HepG2 (cell line): ENCODE measurements around the gene LGALS8. TPM values are rescaled to one million over a fixed set of nuclear protein-coding genes. Genes with fewer than 3 reads are reported as not detected.

ENCODE experiments used
- ATF1 ChIP-seq: IDR thresholded peaks from 2 replicates; pipeline ENCODE4 v1.6.1; 2016; ENCODE audit warnings: mild to moderate bottlenecking, control low read depth
- FOXP1 ChIP-seq, 2 experiments: fragments of 450-650 bp in 1 of 2; IDR thresholded peaks; 2 replicates each; pipeline ENCODE4 v1.6.1; 2017 to 2018; ENCODE audit warnings: antibody characterized with exemption in 1 of 2
- HDAC1 ChIP-seq: sonication (generic); formaldehyde crosslinking; IDR thresholded peaks from 2 replicates; pipeline ENCODE4 v1.5.1; 2020; ENCODE audit warnings: mild to moderate bottlenecking, missing genetic modification reagents
- HOXA5 ChIP-seq: sonication (generic); formaldehyde crosslinking; IDR thresholded peaks from 2 replicates; pipeline ENCODE4 v1.4.0; 2020; ENCODE audit warnings: missing genetic modification reagents
- IRF9 ChIP-seq: sonication (generic); formaldehyde crosslinking; IDR thresholded peaks from 2 replicates; pipeline ENCODE4 v1.8.0; 2022; ENCODE audit warnings: missing genetic modification reagents, mild to moderate bottlenecking, borderline replicate concordance
- MED1 ChIP-seq: sonication (generic); formaldehyde crosslinking; IDR thresholded peaks from 2 replicates; pipeline ENCODE4 v1.4.0; 2020; ENCODE audit warnings: missing genetic modification reagents
- MIER2 ChIP-seq: IDR thresholded peaks from 2 replicates; pipeline ENCODE4 v1.6.1; 2016; ENCODE audit warnings: missing biosample characterization, missing genetic modification reagents
- PHF5A ChIP-seq: IDR thresholded peaks from one replicate; pipeline ENCODE4 v1.6.1; 2018; ENCODE audit warnings: low read depth, missing genetic modification reagents; ENCODE audit not compliant: unreplicated experiment
- ZBTB14 ChIP-seq: sonication (generic); formaldehyde crosslinking; IDR thresholded peaks from 2 replicates; pipeline ENCODE4 v1.4.0; 2020; ENCODE audit warnings: missing genetic modification reagents
- ZBTB42 ChIP-seq: sonication (generic); formaldehyde crosslinking; IDR thresholded peaks from 2 replicates; pipeline ENCODE4 v1.5.0; 2020; ENCODE audit warnings: mild to moderate bottlenecking, missing genetic modification reagents
- ZNF414 ChIP-seq: sonication (generic); formaldehyde crosslinking; IDR thresholded peaks from 2 replicates; pipeline ENCODE4 v1.5.0; 2020; ENCODE audit warnings: missing genetic modification reagents
- ZNF556 ChIP-seq: sonication (generic); formaldehyde crosslinking; IDR thresholded peaks from 2 replicates; pipeline ENCODE4 v1.4.0; 2020; ENCODE audit warnings: mild to moderate bottlenecking, missing genetic modification reagents, borderline replicate concordance
- ZNF557 ChIP-seq: sonication (generic); formaldehyde crosslinking; IDR thresholded peaks from 2 replicates; pipeline ENCODE4 v1.4.0; 2020; ENCODE audit warnings: missing genetic modification reagents
- polyA plus RNA-seq, 8 experiments: library from polyadenylated mRNA; depleted of rRNA in 3 of 8; stranded (reverse) in 7 of 8; unstranded in 1 of 8; fragments of >200 nt; fragmentation: Illumina TruSeq in 4 of 8; extraction: Trizol in 4 of 8; gene quantifications; 2 replicates each; pipeline versions ENCODE4 v1.2.1 to v1.2.3, GENCODE V29; 2011 to 2016; ENCODE audit warnings: low read depth in 4 of 8, missing spikeins in 1 of 8, mixed read lengths in 1 of 8; ENCODE audit not compliant: insufficient read depth in 1 of 8
- total RNA-seq, 5 experiments: library from RNA; depleted of rRNA; stranded (reverse); fragments of >200 nt; fragmentation: Illumina TruSeq; extraction: Trizol; gene quantifications; 2 replicates each; pipeline ENCODE4 v1.2.3, GENCODE V29; 2016; ENCODE audit warnings: low read depth in 1 of 5
- TF ChIP-seq, protein P1 (sequence below): sonication (generic); formaldehyde crosslinking; IDR thresholded peaks from 2 replicates; pipeline ENCODE4 v1.4.0; 2020; ENCODE audit warnings: missing genetic modification reagents, mild to moderate bottlenecking, borderline replicate concordance
- TF ChIP-seq, protein P2 (sequence below): sonication (generic); formaldehyde crosslinking; IDR thresholded peaks from 2 replicates; pipeline ENCODE4 v1.4.0; 2020; ENCODE audit warnings: mild to moderate bottlenecking, missing genetic modification reagents
- TF ChIP-seq, protein P3 (sequence below): sonication (generic); formaldehyde crosslinking; IDR thresholded peaks from 2 replicates; pipeline ENCODE4 v1.4.0; 2020; ENCODE audit warnings: missing genetic modification reagents
- TF ChIP-seq, protein P4 (sequence below): sonication (generic); formaldehyde crosslinking; IDR thresholded peaks from 2 replicates; pipeline ENCODE4 v1.4.0; 2020; ENCODE audit warnings: missing genetic modification reagents

The LGALS8 gene
- total and polyA plus RNA-seq, 2 of the 13 experiments (the other 11 are each of a cell fraction or from before 2014, with no cell fraction given), result 29.3 to 185 TPM

- TF ChIP-seq ZBTB14 (no peak), HDAC1 (CRISPR knock-in tag) (no peak; the same call in 1 of the 2 replicates), FOXP1 (IDR thresholded peaks at IDR 0.05) (no peak), FOXP1 (CRISPR knock-in tag; IDR thresholded peaks at IDR 0.05) (peak; percentile 81), ZNF557 (0 out of 2 replicates have a peak, but pooled peaks have one; percentile 2), ZNF414 (CRISPR knock-in tag) (peak; percentile 74; the same call in 1 of the 2 replicates), ZNF556 (no peak), PHF5A (CRISPR knock-in tag) (no peak), ZBTB42 (CRISPR knock-in tag) (no peak), MED1 (peak; percentile 48; the same call in 1 of the 2 replicates), IRF9 (peak; percentile 11; the same call in 1 of the 2 replicates), ATF1 (no peak), MIER2 (peak; percentile 28; the same call in 1 of the 2 replicates), HOXA5 (CRISPR knock-in tag) (no peak; the same call in 1 of the 2 replicates)
- TF ChIP-seq, protein P1, sequence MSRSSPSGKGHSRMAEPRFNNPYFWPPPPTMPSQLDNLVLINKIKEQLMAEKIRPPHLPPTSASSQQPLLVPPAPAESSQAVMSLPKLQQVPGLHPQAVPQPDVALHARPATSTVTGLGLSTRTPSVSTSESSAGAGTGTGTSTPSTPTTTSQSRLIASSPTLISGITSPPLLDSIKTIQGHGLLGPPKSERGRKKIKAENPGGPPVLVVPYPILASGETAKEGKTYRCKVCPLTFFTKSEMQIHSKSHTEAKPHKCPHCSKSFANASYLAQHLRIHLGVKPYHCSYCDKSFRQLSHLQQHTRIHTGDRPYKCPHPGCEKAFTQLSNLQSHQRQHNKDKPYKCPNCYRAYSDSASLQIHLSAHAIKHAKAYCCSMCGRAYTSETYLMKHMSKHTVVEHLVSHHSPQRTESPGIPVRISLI (CRISPR knock-in tag), result peak; percentile 5; the same call in 1 of the 2 replicates
- TF ChIP-seq, protein P2, sequence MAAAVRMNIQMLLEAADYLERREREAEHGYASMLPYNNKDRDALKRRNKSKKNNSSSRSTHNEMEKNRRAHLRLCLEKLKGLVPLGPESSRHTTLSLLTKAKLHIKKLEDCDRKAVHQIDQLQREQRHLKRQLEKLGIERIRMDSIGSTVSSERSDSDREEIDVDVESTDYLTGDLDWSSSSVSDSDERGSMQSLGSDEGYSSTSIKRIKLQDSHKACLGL, result no peak; the same call in 1 of the 2 replicates
- TF ChIP-seq, protein P3, sequence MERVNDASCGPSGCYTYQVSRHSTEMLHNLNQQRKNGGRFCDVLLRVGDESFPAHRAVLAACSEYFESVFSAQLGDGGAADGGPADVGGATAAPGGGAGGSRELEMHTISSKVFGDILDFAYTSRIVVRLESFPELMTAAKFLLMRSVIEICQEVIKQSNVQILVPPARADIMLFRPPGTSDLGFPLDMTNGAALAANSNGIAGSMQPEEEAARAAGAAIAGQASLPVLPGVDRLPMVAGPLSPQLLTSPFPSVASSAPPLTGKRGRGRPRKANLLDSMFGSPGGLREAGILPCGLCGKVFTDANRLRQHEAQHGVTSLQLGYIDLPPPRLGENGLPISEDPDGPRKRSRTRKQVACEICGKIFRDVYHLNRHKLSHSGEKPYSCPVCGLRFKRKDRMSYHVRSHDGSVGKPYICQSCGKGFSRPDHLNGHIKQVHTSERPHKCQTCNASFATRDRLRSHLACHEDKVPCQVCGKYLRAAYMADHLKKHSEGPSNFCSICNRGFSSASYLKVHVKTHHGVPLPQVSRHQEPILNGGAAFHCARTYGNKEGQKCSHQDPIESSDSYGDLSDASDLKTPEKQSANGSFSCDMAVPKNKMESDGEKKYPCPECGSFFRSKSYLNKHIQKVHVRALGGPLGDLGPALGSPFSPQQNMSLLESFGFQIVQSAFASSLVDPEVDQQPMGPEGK (CRISPR knock-in tag), result 0 out of 2 replicates have a peak, but pooled peaks have one; percentile 16
- TF ChIP-seq, protein P4, sequence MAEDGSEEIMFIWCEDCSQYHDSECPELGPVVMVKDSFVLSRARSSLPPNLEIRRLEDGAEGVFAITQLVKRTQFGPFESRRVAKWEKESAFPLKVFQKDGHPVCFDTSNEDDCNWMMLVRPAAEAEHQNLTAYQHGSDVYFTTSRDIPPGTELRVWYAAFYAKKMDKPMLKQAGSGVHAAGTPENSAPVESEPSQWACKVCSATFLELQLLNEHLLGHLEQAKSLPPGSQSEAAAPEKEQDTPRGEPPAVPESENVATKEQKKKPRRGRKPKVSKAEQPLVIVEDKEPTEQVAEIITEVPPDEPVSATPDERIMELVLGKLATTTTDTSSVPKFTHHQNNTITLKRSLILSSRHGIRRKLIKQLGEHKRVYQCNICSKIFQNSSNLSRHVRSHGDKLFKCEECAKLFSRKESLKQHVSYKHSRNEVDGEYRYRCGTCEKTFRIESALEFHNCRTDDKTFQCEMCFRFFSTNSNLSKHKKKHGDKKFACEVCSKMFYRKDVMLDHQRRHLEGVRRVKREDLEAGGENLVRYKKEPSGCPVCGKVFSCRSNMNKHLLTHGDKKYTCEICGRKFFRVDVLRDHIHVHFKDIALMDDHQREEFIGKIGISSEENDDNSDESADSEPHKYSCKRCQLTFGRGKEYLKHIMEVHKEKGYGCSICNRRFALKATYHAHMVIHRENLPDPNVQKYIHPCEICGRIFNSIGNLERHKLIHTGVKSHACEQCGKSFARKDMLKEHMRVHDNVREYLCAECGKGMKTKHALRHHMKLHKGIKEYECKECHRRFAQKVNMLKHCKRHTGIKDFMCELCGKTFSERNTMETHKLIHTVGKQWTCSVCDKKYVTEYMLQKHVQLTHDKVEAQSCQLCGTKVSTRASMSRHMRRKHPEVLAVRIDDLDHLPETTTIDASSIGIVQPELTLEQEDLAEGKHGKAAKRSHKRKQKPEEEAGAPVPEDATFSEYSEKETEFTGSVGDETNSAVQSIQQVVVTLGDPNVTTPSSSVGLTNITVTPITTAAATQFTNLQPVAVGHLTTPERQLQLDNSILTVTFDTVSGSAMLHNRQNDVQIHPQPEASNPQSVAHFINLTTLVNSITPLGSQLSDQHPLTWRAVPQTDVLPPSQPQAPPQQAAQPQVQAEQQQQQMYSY, result 0 out of 2 replicates have a peak, but pooled peaks have one; percentile 21
These were observed 662 bp upstream of the LGALS8 start (continued) for GRCh38 chr1:236522937-236523703.
